Activated T-helper 1 cell treated with anti-CD3 and anti-CD28 coated beads, Interleukin-2, amount 50 U/mL, for 16 hours (primary cell): Measurements from ENCODE around the gene NUP188.

Experiments used
- DNase-seq, 2 donors: peaks; one replicate each; pipeline ENCODE4 v3.0.0-alpha.2; 2020; ENCODE audit warnings: low read depth in 1 of 2, low spot score in 1 of 2

The NUP188 gene

GRCh38 chr9:128913048-128913900 is 34.2 kb upstream of the NUP188 start:
- no peak for DNase-seq

GRCh38 chr9:128913995-128914772 is 33.3 kb upstream of the NUP188 start:
- DNase-seq: no peak

GRCh38 chr9:128916204-128916603 is 31.3 kb upstream of the NUP188 start:
- DNase-seq: no peak

DNA sequence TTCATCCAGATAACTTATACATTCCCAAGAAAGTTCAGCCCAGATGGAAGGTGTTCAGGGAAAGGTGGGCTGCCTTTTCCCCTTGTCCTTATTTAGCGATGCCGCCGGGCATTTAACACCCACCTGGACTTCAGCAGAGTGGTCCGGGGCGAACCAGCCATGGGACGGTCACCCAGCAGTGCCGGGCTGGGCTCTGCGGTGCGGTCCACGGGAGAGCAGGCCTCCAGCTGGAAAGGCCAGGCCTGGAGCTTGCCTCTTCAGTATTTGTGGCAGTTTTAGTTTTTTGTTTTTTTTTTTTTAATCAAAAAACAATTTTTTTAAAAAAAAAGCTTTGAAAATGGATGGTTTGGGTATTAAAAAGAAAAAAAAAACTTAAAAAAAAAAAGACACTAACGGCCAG is 30.8 kb upstream of the NUP188 start:
- no peak for DNase-seq

GRCh38 chr9:128917151-128917849 is 30.2 kb upstream of the NUP188 start:
- DNase-seq: no peak

- DNase-seq: no peak
Observed at GRCh38 chr9:128918921-128919320, 28.6 kb upstream of the NUP188 start.

DNA sequence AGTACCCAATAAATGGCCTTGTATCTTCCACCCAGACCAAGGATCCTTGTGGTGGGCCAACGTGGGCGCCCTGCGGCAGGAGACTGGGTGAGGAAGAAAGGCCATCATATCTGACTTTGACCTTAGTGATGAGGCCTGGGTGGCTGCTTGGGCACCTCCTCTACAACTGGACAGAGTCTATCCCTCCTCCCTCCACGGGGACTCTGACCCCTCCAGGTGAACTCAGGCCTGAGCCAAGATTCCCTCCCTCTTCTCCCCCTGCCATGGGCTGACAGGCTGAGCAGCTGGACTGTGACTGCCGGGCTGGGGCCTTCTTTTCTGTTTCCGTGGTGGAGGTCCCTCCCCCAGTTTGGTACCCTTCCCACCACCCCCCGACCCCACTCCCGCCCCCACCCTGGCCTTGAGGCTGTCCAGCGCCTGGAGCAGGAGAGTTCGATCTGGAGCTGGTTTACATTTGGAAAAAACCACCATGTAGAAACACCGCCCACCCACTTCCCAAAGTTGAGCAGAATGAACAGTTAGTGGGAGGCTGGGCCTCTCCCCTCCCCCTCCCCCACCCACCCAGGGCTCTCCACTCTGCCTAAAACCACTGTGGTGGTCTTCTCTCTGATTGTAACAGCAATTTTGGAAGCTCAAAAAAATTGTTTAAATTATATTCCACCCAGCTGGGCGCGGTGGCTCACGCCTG is 28.0 kb upstream of the NUP188 start:
- no peak for DNase-seq

GRCh38 chr9:128920381-128921058 is 27.0 kb upstream of the NUP188 start, which contains the start of gene PHYHD1:
PHYHD1 (plus strand) TSS chr9:128920982; CDS start chr9:128922324, 1,342 bp downstream.
- no peak for DNase-seq

DNA sequence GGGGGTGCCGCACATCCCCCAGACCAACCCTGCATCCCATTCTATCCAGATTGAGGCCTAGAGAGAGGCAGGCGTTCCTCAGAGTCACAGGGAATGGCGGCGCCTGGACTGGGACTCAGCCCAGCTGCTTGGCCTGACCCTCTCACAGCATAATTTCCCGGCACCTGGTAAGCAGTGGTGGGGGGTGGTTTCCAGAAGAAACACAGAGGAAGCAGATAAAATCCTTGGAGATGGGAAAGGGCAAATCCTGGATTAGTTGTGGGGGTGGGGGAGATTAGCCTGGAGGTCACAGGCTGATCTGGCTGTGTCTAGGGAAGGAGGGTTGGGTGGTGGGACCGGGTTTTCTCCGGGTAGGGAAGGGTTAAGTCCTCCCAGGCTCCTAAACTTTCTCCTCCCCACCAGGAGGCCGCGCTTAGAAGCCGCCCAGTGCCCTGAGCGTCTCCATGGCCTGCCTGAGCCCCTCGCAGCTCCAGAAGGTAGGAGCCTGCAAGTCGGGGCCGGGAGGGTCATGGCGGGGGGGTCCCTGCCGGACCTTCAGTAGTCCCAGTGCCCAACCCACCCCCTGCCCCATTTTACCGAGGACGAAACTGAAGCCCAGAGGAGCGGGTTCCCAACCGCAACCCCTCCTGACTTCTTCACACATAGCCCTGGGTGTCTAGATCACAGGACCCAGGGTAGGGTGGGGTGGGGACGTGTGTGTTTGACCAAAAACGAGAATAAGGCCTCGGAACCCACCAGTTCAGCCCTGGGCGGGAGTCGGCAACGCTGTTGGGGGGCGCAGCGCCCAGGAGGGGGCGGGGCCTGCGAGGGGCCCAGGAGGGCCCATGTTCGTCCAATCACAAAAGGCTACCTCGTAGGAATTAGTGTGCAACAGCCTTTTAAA is 25.4 kb upstream of the NUP188 start:
- DNase-seq: no peak

DNA sequence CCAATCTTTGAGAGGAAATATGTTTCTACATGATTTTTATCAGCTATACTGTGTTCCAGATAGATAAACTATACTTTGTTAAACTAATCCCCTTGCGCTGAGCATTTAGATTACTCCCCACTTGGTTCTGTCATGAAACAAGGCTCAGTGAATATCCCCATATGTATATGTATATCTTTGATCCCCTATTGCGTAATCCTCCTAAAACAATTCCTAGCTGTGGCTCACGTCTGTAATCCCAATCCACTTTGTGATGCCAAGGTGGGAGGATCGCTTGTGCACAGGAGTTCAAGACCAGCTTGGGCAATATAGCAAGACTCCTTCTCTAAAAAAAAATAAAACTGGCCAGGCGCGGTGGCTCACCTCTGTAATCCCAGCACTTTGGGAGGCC is 24.0 kb upstream of the NUP188 start:
- DNase-seq: no peak

DNA sequence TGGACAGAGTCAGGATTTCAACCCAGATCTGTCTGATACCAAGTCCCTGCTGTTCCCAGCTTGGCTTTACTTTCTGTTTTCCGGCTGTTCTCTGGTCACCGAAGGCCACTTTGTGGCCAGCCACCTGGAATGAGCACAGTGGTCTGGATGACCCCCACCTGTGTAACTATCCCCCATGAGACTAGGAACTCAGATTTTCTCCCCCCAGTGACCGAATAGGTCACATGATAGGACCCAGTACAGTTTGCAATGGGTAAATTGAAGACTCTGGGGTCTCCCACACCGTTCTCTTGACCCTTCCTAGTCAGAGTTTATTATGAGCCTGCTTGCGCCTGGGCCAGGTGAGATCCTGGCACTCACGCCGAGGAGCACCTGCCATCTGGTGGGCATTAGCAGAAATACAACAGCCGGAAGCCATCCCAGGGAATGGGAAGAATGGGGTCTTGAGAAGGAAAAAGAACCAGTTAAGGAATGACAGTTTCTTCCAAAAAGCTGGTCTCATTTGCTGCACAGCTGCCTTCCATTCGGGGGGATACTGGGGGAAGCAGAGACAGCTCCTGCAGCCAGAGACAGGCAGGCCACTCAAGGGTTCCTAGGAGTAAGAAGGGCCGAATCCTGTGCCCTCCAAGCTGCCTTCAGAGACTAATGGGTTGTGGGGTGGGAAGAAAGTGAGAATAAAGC is 19.6 kb upstream of the NUP188 start:
- DNase-seq: peak; percentile 22 to 29

DNA sequence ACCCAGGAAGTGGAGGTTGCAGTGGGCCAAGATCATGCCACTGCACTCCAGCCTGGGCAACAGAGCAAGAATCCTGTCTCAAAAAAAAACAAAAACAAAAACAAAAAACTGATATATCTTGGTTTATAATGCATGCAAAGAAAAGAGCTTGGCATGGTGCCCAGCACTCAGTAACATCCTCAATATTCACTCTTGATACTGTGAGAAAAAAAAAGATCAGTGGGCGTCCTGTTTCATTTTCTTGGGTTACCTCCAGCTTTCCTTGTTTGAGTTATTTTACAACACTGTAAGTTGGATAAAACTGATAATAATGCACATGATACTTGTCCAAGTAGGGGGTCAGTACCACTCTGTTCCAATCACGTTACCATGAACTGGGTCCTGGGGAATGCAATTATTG is 18.9 kb upstream of the NUP188 start:
- DNase-seq: no peak

GRCh38 chr9:128929560-128929959 is 17.9 kb upstream of the NUP188 start:
- no peak for DNase-seq

- DNase-seq: no peak
Observed at GRCh38 chr9:128933731-128934130, 13.8 kb upstream of the NUP188 start.

GRCh38 chr9:128936171-128936865 is 11.2 kb upstream of the NUP188 start:
- DNase-seq: no peak

- no peak for DNase-seq
Observed at GRCh38 chr9:128937310-128938165, 10.0 kb upstream of the NUP188 start.

GRCh38 chr9:128940271-128940921 is 7.1 kb upstream of the NUP188 start:
- DNase-seq: no peak
